B cell (primary cell): Measurements from ENCODE around the gene GABRG3.

Experiments
- CTCF ChIP-seq: fragments of 200-600 bp; IDR thresholded peaks from one replicate; pipeline ENCODE4 v1.8.0; 2022; ENCODE audit warnings: antibody characterized with exemption, mild to moderate bottlenecking
- EZH2 ChIP-seq: IDR thresholded peaks from 2 replicates; pipeline ENCODE4 v1.6.1; 2012; ENCODE audit warnings: borderline replicate concordance, low read depth, mild to moderate bottlenecking, moderate library complexity, low read length; ENCODE audit not compliant: insufficient read depth, poor library complexity, severe bottlenecking

- no peak for TF ChIP-seq CTCF
- TF ChIP-seq EZH2 = no peak
Observed at GRCh38 chr15:27256446-27256845, 285.5 kb downstream of the GABRG3 start.
